NCI-H226 (cell line): ENCODE data around the gene LRRTM4.
"Not testable (repeated sequence)": the region's sequence is repeated elsewhere in the genome, so short reads cannot be mapped to it uniquely, and the experiment has no call there.

Experiments
- DNase-seq: peaks from one replicate; pipeline ENCODE4 v3.0.0-alpha.2; 2015

The LRRTM4 gene

GRCh38 chr2:77155511-77155910, 366.7 kb downstream of the LRRTM4 start:
- DNase-seq: no peak

DNA sequence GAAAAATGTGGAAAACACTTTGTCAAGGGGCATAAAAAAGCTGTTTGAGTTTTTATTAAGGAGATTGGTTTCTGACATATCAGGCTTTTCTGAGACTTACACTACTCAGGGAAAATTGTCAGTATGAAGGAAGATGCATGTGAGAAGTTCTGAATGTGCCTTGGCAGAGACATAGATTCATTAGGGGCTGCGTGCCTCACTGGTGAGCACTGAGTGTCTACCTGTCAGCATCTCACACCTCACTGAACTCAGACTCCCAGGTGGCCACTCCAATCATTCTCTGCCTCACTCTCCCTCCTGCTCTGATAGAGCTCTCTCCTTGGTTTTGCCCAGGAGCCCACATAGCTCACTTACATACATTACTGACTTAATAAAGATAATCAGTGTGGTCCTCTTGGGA, 372.6 kb downstream of the LRRTM4 start:
- DNase-seq: no peak

- no peak for DNase-seq
Observed at GRCh38 chr2:77147153-77147552, 375.0 kb downstream of the LRRTM4 start.

- DNase-seq: no peak
Observed at GRCh38 chr2:77144772-77145171, 377.4 kb downstream of the LRRTM4 start.

- DNase-seq: no peak
Observed at GRCh38 chr2:77142141-77142540, 380.0 kb downstream of the LRRTM4 start.

DNA sequence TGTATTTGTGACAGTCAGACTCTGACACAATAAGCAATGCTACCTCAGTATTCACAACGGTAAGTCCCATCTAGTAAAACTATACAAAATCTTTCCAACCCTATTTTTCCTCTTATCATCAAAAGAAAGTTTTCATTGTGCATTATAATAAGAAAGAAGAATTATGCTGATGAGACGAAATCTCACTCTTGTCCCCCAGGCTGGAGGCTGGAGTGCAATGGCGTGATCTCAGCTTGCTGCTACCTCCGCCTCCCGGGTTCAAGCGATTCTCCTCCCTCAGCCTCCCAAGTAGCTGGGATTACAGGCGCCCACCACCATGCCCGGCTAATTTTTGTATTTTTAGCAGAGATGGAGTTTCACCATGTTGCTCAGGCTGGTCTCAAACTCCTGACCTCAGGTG, 393.7 kb downstream of the LRRTM4 start:
- not testable (repeated sequence) for DNase-seq

DNA sequence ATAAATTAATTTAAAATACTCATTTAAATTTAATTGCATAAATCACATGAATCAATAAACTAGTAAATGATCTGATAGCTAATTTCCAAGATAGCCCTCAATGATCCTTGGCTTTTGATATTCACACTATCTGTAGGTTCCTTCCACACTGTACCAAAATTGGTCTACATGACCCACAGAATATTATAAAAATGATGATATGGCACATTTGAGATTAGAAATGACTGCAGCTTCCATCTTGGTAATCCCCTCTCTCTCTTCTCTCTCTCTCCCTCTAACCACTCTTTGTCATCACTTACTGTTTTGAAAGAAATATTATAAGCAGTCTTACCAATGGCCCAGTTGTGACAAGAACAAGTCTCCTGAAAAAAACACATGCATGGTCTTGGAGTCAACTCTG, 394.8 kb downstream of the LRRTM4 start:
- DNase-seq: no peak

- DNase-seq: no peak
Observed at GRCh38 chr2:77121518-77121917, 400.7 kb downstream of the LRRTM4 start.

- DNase-seq: no peak
Observed at GRCh38 chr2:77119333-77119732, 402.8 kb downstream of the LRRTM4 start.

GRCh38 chr2:77108915-77109314, 413.3 kb downstream of the LRRTM4 start:
- DNase-seq: no peak

- no peak for DNase-seq
Observed at GRCh38 chr2:77105008-77105407, 417.2 kb downstream of the LRRTM4 start.

DNA sequence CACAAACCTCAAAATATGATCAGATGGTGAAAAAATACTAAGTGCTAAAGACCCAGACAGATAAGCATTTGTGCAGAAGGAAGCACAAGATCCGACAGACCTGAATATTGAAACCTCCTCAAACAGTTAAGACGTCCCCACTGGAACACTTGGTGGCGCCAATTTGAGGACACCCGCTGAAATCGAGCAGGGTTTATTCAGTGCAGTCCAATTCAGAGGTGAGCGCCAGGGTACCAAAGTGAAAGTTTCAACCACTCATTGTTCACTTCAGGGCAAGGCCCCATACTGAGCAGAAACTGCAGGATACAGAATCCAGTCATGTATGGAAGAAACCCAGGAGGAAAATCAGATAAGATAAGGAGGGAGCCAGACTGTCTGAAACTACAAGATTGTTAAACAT, 417.6 kb downstream of the LRRTM4 start:
- no peak for DNase-seq

GRCh38 chr2:77102927-77103326, 419.2 kb downstream of the LRRTM4 start:
- DNase-seq: no peak

DNA sequence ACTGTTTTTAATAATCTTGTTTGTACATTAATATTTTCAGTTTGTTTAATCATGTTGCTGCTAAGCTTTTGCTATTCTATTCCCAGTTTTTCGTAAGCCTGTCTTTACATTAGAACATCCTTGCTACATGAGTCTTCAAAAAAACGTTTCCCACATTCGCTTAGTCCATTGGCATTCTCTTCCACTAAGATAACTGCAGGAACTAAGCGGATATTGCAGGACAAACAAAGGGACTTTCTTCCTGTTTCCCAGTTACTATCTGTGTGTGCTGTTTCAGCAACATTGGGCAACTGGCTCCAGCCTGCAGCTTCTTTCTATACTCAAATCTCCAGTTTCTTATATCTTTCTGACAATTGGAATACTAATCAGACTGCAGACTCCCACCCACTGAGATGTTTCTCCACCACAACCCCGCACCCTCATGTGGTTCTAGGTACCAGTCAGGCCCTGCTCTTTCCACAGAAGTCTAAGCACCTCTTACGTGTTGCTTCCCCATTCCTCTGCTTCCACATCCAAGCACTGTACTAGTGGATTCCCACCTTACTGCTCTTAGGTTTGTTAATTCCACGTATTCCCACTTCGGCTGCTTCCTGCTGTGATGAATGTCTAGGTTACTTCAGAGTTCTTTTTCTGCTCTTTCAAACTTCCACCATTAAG, 420.3 kb downstream of the LRRTM4 start:
- no peak for DNase-seq

GRCh38 chr2:77099961-77100360, 422.2 kb downstream of the LRRTM4 start:
- no peak for DNase-seq

- DNase-seq: not testable (repeated sequence)
Observed at GRCh38 chr2:77095525-77095924, 426.7 kb downstream of the LRRTM4 start.

DNA sequence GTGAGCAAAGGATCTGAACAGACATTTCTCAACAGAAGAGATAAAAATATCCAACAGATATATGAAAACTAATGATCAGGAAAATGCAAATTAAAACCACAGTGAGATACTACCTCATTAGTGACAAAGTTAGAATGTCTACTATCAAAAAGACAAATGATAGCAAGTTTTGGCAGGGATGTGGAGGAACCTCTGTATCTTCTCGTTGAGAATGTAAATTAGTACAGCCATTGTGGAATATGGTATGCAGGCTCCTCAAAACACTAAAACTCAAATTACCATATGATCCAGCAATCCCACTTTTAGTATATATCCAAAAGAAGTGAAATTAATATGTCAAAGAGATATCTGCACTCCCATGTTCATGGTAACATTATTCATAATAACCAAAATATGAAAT, 427.1 kb downstream of the LRRTM4 start:
- no peak for DNase-seq

- not testable (repeated sequence) for DNase-seq
Observed at GRCh38 chr2:77088424-77088823, 433.8 kb downstream of the LRRTM4 start.

- DNase-seq: no peak
Observed at GRCh38 chr2:77087987-77088414, 434.2 kb downstream of the LRRTM4 start.

- DNase-seq: no peak
Observed at GRCh38 chr2:77086478-77086877, 435.7 kb downstream of the LRRTM4 start.

DNA sequence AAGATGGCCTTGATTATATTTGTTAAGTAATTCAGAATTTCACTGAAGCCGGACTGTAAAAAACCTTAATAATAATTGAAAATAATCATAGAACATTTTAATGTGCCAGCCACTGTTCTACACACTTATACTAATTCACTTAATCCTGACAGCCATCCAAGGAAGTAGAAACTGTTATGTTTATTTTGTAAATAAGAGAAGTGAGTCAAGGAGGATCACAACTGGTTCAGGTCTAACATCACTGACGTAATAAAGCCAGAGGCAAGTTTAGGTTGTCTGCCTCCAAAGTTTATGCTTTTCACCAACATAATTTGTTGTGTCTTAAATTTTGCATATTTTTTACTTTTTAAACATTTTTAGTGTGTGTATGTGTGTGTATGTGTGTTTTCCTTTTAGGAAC, 436.1 kb downstream of the LRRTM4 start:
- no peak for DNase-seq

DNA sequence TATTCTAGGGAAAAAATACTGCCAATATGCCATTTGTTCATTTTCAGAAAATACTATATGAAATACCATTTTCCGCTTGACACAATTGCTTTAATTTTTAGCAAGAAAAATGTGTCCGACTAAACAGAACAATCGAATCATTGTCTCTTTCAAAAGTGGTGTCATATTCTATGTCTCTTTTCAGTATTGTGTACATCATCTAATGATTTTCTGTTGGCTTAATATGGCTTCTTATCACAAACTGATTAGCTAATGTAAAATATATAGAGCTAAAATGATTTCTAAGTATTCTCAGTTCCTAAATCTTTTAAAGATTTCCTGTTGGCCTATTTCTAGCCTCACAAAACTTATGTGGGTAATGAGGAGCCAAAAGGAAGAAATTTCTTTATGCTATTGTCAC, 436.6 kb downstream of the LRRTM4 start:
- DNase-seq: no peak

DNA sequence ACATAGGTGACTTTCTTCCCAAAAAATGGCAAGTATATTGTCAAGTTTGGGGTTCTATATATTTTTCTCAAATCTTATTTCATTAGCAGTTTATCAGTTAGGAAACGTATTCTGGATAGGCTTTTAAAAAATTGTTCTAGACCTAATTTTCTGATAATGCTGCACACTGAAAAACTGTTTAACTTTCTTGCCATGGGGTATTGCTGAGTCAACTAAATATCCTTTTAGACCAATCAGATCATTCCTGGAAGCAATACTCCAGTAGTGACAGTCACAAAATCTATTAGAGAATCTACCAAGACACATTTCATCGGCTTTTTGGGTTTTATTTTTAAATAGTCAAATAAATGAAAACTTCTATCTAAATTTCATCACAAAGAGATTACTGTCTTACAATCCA, 440.6 kb downstream of the LRRTM4 start:
- DNase-seq: no peak

DNA sequence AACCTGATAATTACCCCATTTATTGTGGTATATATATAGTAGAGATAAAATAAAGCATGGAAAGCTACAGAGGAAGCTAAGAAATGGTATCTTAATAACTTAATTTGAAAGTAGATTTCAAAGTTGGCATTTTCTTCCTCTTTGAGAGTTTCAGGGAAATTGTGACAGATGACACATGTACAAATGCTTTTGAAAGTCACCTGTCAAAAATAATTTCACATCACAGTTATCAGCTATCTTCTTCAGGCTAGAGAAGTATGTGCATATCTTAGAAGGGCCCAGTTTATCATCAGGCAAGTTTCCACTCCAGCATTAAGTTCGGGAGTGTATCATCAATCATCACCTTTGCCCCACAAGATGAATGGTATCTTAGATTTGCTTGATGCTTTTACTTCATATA, 457.9 kb downstream of the LRRTM4 start:
- no peak for DNase-seq

- no peak for DNase-seq
Observed at GRCh38 chr2:77054938-77055337, 467.2 kb downstream of the LRRTM4 start.

DNA sequence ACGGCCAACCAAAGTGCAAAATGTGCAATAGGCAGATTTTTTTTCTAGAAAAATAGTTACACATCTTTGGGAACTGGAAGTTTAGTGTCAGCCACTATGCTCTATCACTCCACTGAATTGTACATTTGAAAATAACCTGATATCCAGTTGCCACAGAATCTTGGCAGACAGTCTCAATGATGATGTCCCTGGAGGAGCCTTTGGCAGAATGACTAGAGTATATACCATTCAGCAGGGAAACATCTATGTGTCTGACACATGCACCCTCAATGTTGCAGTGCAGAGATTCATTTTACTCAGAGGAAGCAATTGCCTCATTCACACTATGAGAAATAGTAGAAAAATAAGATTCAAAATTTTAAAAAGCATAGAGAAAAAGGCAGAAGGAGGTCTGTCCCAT, 475.8 kb downstream of the LRRTM4 start:
- no peak for DNase-seq
